ENCODE data around the gene KCNJ18.

DNA sequence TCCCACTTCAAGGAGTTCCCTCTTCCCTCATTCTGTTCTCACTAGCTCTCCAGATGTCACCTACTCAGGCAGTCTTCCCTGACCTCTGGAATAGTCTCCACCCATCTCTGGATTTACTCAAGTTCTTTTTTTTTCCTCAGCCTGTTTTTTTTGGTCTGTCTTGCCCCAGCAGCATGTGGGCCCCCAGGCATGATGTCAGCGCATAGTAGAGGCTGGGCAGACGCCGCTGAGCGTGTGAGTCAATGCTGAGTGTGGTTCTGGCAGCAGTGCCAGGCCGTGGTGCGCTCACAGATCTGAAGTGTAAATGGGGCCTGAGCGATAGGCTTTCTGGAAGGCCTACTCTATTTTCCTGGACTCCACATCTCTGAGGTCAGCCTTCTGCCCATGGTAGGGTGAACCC lies 2.7 kb upstream of the KCNJ18 start:
- no peak for TF ChIP-seq POLR2A (IDR thresholded peaks at IDR 0.05)
- TF ChIP-seq POLR2AphosphoS5 (IDR thresholded peaks at IDR 0.05) = no peak

All from transverse colon (tissue), 3 donors.